HepG2 (cell line): Measurements from ENCODE around the gene DCUN1D2. TPM values are rescaled to one million over a fixed set of nuclear protein-coding genes. Genes with fewer than 3 reads are reported as not detected.
A peak's percentile ranks its signal among the peaks of the same experiment; 100 is the strongest.

Source experiments
- HNF1B ChIP-seq: sonication (generic); formaldehyde crosslinking; IDR thresholded peaks from 2 replicates; pipeline ENCODE4 v1.5.1; 2020; ENCODE audit warnings: mild to moderate bottlenecking, moderate library complexity, missing genetic modification reagents
- MXD4 ChIP-seq: IDR thresholded peaks from 2 replicates; pipeline ENCODE4 v1.6.1; 2016; ENCODE audit warnings: mild to moderate bottlenecking, missing biosample characterization, missing genetic modification reagents
- NRL ChIP-seq: sonication (generic); formaldehyde crosslinking; IDR thresholded peaks from 2 replicates; pipeline ENCODE4 v1.5.0; 2020; ENCODE audit warnings: missing genetic modification reagents, mild to moderate bottlenecking, moderate library complexity, borderline replicate concordance
- REST ChIP-seq, 2 experiments: IDR thresholded peaks; 2 replicates each; pipeline ENCODE4 v1.6.1; 2011 to 2012; ENCODE audit warnings: low read length in 2 of 2, borderline replicate concordance in 1 of 2, low read depth in 1 of 2, mild to moderate bottlenecking in 1 of 2, moderate library complexity in 1 of 2
- RORA ChIP-seq: sonication (generic); formaldehyde crosslinking; IDR thresholded peaks from 2 replicates; pipeline ENCODE4 v1.5.0; 2020; ENCODE audit warnings: mild to moderate bottlenecking, missing genetic modification reagents, moderate library complexity
- ZHX2 ChIP-seq, 2 experiments: sonication (generic) in 1 of 2; formaldehyde crosslinking in 1 of 2; IDR thresholded peaks; 2 replicates each; pipeline versions ENCODE4 v1.6.1 to v1.9.0; 2014 to 2022; ENCODE audit warnings: antibody characterized with exemption in 1 of 2, borderline replicate concordance in 1 of 2, inconsistent platforms in 1 of 2, low read depth in 1 of 2, missing genetic modification reagents in 1 of 2
- ZNF224 ChIP-seq: sonication (generic); formaldehyde crosslinking; IDR thresholded peaks from 2 replicates; pipeline ENCODE4 v1.5.0; 2020; ENCODE audit warnings: mild to moderate bottlenecking, missing genetic modification reagents
- ZNF281 ChIP-seq: sonication (generic); formaldehyde crosslinking; IDR thresholded peaks from 2 replicates; pipeline ENCODE4 v1.4.0; 2020; ENCODE audit warnings: missing genetic modification reagents, borderline replicate concordance
- ZNF333 ChIP-seq: sonication (generic); formaldehyde crosslinking; IDR thresholded peaks from 2 replicates; pipeline ENCODE4 v1.4.0; 2020; ENCODE audit warnings: mild to moderate bottlenecking, missing genetic modification reagents, borderline replicate concordance
- ZNF580 ChIP-seq: IDR thresholded peaks from 2 replicates; pipeline ENCODE4 v1.6.1; 2016; ENCODE audit warnings: low read depth, borderline replicate concordance
- ZNF644 ChIP-seq: IDR thresholded peaks from 2 replicates; pipeline ENCODE4 v1.6.1; 2016; ENCODE audit warnings: low read depth
- ZNF777 ChIP-seq: sonication (generic); formaldehyde crosslinking; IDR thresholded peaks from 2 replicates; pipeline ENCODE4 v1.4.0; 2020; ENCODE audit warnings: missing genetic modification reagents
- ZNF841 ChIP-seq: sonication (generic); formaldehyde crosslinking; IDR thresholded peaks from 2 replicates; pipeline ENCODE4 v1.8.1; 2023; ENCODE audit warnings: missing genetic modification reagents, borderline replicate concordance
- ZNF879 ChIP-seq: sonication (generic); formaldehyde crosslinking; IDR thresholded peaks from 2 replicates; pipeline ENCODE4 v1.8.1; 2023; ENCODE audit warnings: missing genetic modification reagents
- polyA plus RNA-seq, 8 experiments: library from polyadenylated mRNA; depleted of rRNA in 3 of 8; stranded (reverse) in 7 of 8; unstranded in 1 of 8; fragments of >200 nt; fragmentation: Illumina TruSeq in 4 of 8; extraction: Trizol in 4 of 8; gene quantifications; 2 replicates each; pipeline versions ENCODE4 v1.2.1 to v1.2.3, GENCODE V29; 2011 to 2016; ENCODE audit warnings: low read depth in 4 of 8, missing spikeins in 1 of 8, mixed read lengths in 1 of 8; ENCODE audit not compliant: insufficient read depth in 1 of 8
- total RNA-seq, 5 experiments: library from RNA; depleted of rRNA; stranded (reverse); fragments of >200 nt; fragmentation: Illumina TruSeq; extraction: Trizol; gene quantifications; 2 replicates each; pipeline ENCODE4 v1.2.3, GENCODE V29; 2016; ENCODE audit warnings: low read depth in 1 of 5

The DCUN1D2 gene
- total and polyA plus RNA-seq, 2 of the 13 experiments (the other 11 are each of a cell fraction or from before 2014, with no cell fraction given): 9.1 to 9.6 TPM

- TF ChIP-seq ZNF841 (CRISPR knock-in tag) (no peak), ZNF281 (CRISPR knock-in tag) (peak; percentile 25; the same call in 1 of the 2 replicates), ZNF224 (CRISPR knock-in tag) (0 out of 2 replicates have a peak, but pooled peaks have one; percentile 44), RORA (no peak), ZNF644 (CRISPR knock-in tag) (no peak), ZNF879 (CRISPR knock-in tag) (0 out of 2 replicates have a peak, but pooled peaks have one; percentile 2), NRL (peak; percentile 3; the same call in 1 of the 2 replicates), HNF1B (CRISPR knock-in tag) (no peak), ZNF333 (0 out of 2 replicates have a peak, but pooled peaks have one; percentile 16), ZHX2 (IDR thresholded peaks at IDR 0.05; ENCODE audit: low read depth) (no peak), ZHX2 (CRISPR knock-in tag; IDR thresholded peaks at IDR 0.05; ENCODE audit: borderline replicate concordance) (0 out of 2 replicates have a peak, but pooled peaks have one; percentile 21), ZNF580 (CRISPR knock-in tag) (no peak), MXD4 (CRISPR knock-in tag) (0 out of 2 replicates have a peak, but pooled peaks have one; percentile 11), ZNF777 (CRISPR knock-in tag) (0 out of 2 replicates have a peak, but pooled peaks have one; percentile 17), REST (IDR thresholded peaks at IDR 0.05; ENCODE audit: borderline replicate concordance in 1 of 2, low read depth in 1 of 2, low read length in 2 of 2) (no peak)
Measured at GRCh38 chr13:113448545-113448884, 42.0 kb downstream of the DCUN1D2 start (continued).
